ENCODE data around the gene XIRP1. TPM values are rescaled to one million over a fixed set of nuclear protein-coding genes. Genes with fewer than 3 reads are reported as not detected.
A peak's percentile ranks its signal among the peaks of the same experiment; 100 is the strongest.

Gene XIRP1
- total RNA-seq, 1 donor from 2014 or later, result not detected

DNA sequence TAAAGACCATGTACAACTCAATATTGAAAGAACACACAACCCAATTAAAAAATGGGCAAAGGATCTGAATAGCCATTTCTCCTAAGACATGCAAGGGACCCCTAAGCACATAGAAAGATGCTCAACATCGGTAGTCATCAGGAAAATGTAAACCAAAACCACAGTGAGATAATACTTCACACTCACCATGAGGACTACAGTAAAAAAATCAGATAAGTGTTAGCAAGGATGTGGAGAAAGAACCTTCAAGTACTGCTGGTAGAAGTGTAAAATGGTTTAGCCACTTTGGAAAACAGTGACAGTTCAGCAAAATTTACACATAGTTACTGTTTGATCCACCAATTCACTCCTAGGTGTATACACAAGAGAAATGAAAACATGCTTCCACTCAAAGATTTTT is 30.1 kb upstream of the XIRP1 start:
- Histone ChIP-seq H3K4me3 (no peak overlapping the region), H3K9me3 (no peaks in the 10 kb centered on the region), H3K4me1 (no peaks in the 10 kb centered on the region), H3K27me3 (no peaks in the 10 kb centered on the region), H3K36me3 (no peaks in the 10 kb centered on the region), H3K27ac (no peak overlapping the region)
- no peak for ATAC-seq
- no peak for TF ChIP-seq CTCF (IDR thresholded peaks at IDR 0.05)
- intact Hi-C loops (cut with DNase I), result no loop called here
- DNase-seq, result no peak

DNA sequence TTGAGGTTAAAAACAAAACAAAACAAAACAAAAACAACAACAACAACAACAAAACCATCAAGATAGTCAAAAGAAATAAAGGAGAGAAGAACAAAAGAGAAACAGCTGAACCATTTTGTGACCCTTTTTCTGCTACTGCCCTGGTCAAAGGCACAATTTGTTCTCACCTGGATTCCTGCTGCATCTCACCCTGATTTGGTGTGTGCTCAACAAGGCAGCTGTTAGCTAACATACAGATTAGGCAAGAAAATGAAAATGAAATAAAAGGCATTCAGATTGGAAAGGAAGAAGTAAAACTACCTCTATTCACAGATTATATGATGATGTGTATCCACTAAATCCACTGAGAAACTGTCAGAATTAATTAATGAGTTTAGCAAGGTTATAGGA is 28.7 kb upstream of the XIRP1 start:
- ATAC-seq, result no peak
- H3K27ac ChIP-seq, result no peak overlapping the region
- no peaks in the 10 kb centered on the region for H3K36me3 ChIP-seq
- H3K9me3 ChIP-seq, result no peaks in the 10 kb centered on the region
- H3K27me3 ChIP-seq, result no peaks in the 10 kb centered on the region
- TF ChIP-seq CTCF (IDR thresholded peaks at IDR 0.05), result no peak
- intact Hi-C loops (cut with DNase I), result no loop called here
- no peak for DNase-seq
- no peak overlapping the region for H3K4me3 ChIP-seq
- H3K4me1 ChIP-seq, result no peaks in the 10 kb centered on the region

DNA sequence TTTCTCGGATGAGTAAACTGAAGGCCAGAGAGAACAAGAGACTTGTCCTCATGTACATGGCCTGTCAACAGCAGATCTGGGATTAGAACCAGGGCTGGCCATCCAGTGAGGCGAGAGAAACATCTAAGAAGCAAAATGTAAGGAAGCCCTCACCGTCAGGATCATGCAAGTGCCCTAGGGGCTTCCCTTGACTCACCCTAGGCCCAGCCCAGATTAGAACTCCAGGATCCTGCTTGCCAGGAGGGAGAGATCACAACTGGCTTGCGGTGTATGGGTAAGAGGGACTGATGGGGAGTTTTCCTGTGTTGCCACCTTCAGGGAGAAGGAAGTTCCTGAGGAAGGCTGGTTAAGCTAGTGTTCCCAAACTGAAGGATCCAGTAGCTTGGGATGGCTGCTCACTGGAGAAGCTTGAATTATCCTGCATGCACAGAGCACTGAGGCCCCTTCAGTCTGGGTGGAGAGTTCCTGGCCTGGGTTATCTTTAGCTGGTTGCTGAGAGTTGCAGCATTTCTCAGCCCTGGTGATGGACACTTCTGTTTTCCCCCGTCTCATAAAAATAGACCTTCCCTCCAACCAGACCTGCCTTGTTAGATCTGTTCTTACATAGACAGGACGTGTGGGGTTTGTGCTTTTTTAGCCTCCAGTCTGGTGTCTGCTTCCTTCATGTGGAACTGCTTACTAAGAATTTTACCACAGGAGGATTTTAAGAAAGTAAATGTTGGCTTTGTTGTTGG is 28.2 kb upstream of the XIRP1 start:
- no peak for ATAC-seq
- no peaks in the 10 kb centered on the region for H3K27me3 ChIP-seq
- no peaks in the 10 kb centered on the region for H3K36me3 ChIP-seq
- no peaks in the 10 kb centered on the region for H3K4me1 ChIP-seq
- intact Hi-C loops (cut with DNase I), result no loop called here
- H3K4me3 ChIP-seq, result no peak overlapping the region
- DNase-seq, result no peak
- H3K9me3 ChIP-seq, result no peaks in the 10 kb centered on the region
- no peak overlapping the region for H3K27ac ChIP-seq
- TF ChIP-seq CTCF (IDR thresholded peaks at IDR 0.05), result no peak

- no peak for ATAC-seq
- Histone ChIP-seq H3K4me1 (no peaks in the 10 kb centered on the region), H3K36me3 (no peaks in the 10 kb centered on the region), H3K27me3 (no peaks in the 10 kb centered on the region), H3K9me3 (no peaks in the 10 kb centered on the region), H3K27ac (no peak overlapping the region), H3K4me3 (no peak overlapping the region)
- intact Hi-C loops (cut with DNase I), result no loop called here
- no peak for DNase-seq
- TF ChIP-seq CTCF (IDR thresholded peaks at IDR 0.05), result no peak
These were observed 27.3 kb upstream of the XIRP1 start for GRCh38 chr3:39219702-39220101.

DNA sequence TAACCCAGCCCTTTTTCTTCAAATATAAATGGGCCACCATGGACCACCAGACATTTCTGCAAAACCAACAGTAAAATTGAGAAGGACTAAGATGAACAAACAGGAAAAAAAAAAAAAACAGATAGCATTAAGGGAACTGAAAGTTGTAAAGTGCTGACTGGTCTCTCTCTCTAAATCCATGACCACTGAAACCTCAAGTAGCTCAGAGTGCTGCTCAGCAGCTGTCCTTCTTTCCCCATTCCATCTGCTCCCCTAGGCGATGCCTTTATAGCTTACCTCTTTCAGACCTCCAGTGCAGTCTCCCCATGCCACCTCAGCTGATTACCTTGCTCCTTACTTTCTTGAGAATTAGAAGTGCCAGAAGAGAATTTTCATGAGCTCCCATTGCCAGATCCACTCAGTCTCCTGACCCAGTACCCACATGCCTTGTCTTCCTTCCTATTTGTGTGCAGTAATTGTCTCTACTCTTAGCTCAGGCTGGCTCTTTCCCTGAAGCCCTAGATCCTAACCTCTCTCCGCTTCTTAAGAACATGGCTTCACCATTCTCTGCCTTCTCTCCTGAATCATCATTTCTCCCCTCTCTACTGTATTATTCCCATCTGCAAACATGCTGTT is 23.9 kb upstream of the XIRP1 start:
- DNase-seq (no peak), ATAC-seq (peak; percentile 88)
- Histone ChIP-seq H3K4me3 (no peak overlapping the region), H3K9me3 (no peaks in the 10 kb centered on the region), H3K4me1 (no peaks in the 10 kb centered on the region), H3K27me3 (no peaks in the 10 kb centered on the region), H3K36me3 (no peaks in the 10 kb centered on the region), H3K27ac (no peak overlapping the region)
- intact Hi-C loops (cut with DNase I), result no loop called here
- no peak for TF ChIP-seq CTCF (IDR thresholded peaks at IDR 0.05)

All from upper lobe of right lung (tissue), 1 donor.